ENCODE results near the gene ACSL1.

ACSL1 gene

GRCh38 chr4:184733654-184734524 is 91.9 kb downstream of the ACSL1 start, which contains the start of gene CENPU (continued):
- TF ChIP-seq ZNF548 (tag by site-specific recombination; IDR thresholded peaks at IDR 0.05), result no peak
- no peak; the same call in 1 of the 2 replicates for TF ChIP-seq SALL2 (tag by site-specific recombination; IDR thresholded peaks at IDR 0.05; ENCODE audit: borderline replicate concordance)
- no peak for TF ChIP-seq BCL11B (tag by site-specific recombination; IDR thresholded peaks at IDR 0.05; ENCODE audit: low read depth)
- no peak for TF ChIP-seq ZFP3 (tag by site-specific recombination; IDR thresholded peaks at IDR 0.05; ENCODE audit: low read depth)
- TF ChIP-seq ZNF513 (tag by site-specific recombination; IDR thresholded peaks at IDR 0.05), result no peak
- peak; percentile 68 for TF ChIP-seq ZNF600 (tag by site-specific recombination; IDR thresholded peaks at IDR 0.05)
- TF ChIP-seq GLI4 (tag by site-specific recombination; IDR thresholded peaks at IDR 0.05), result no peak
- TF ChIP-seq ZNF670 (tag by site-specific recombination; IDR thresholded peaks at IDR 0.05; ENCODE audit: low read depth), result no peak
- TF ChIP-seq ZBTB6 (tag by site-specific recombination; IDR thresholded peaks at IDR 0.05), result peak; percentile 98
- no peak for TF ChIP-seq ZNF473 (tag by site-specific recombination; IDR thresholded peaks at IDR 0.05)
- peak; percentile 90 for TF ChIP-seq ZNF639 (tag by site-specific recombination; IDR thresholded peaks at IDR 0.05)
- no peak for TF ChIP-seq ZBTB11 (tag by site-specific recombination; conservative IDR thresholded peaks at IDR 0.05; ENCODE audit: low read depth)
- TF ChIP-seq ZNF544 (tag by site-specific recombination; IDR thresholded peaks at IDR 0.05), result no peak
- peak; percentile 98 for TF ChIP-seq ZNF324 (tag by site-specific recombination; IDR thresholded peaks at IDR 0.05)
- no peak for TF ChIP-seq ZNF560 (tag by site-specific recombination; IDR thresholded peaks at IDR 0.05; ENCODE audit: borderline replicate concordance)
- TF ChIP-seq KLF8 (tag by site-specific recombination; IDR thresholded peaks at IDR 0.05), result peak; percentile 94
- no peak for TF ChIP-seq ZNF707 (tag by site-specific recombination; IDR thresholded peaks at IDR 0.05)
- no peak for TF ChIP-seq TCF7L2 (IDR thresholded peaks at IDR 0.05; ENCODE audit: borderline replicate concordance, low read depth, low read length)
- peak; percentile 90; the same call in 1 of the 2 replicates for TF ChIP-seq ZNF561 (tag by site-specific recombination; IDR thresholded peaks at IDR 0.05; ENCODE audit: borderline replicate concordance)
- TF ChIP-seq SP2 (tag by site-specific recombination; IDR thresholded peaks at IDR 0.05), result peak; percentile 92
- TF ChIP-seq ZNF610 (tag by site-specific recombination; IDR thresholded peaks at IDR 0.05; ENCODE audit: borderline replicate concordance), result no peak; the same call in 1 of the 2 replicates
- TF ChIP-seq ZNF449 (tag by site-specific recombination; IDR thresholded peaks at IDR 0.05), result no peak
- TF ChIP-seq ZNF768 (tag by site-specific recombination; IDR thresholded peaks at IDR 0.05), result no peak
- no peak for TF ChIP-seq ATF2 (tag by site-specific recombination; IDR thresholded peaks at IDR 0.05; ENCODE audit: low read depth)
- TF ChIP-seq YY2 (tag by site-specific recombination; IDR thresholded peaks at IDR 0.05), result peak; percentile 51; the same call in 1 of the 2 replicates
- TF ChIP-seq ZBTB48 (tag by site-specific recombination; IDR thresholded peaks at IDR 0.05), result no peak
- TF ChIP-seq ZNF211 (tag by site-specific recombination; IDR thresholded peaks at IDR 0.05; ENCODE audit: low read depth), result no peak
- peak; percentile 83 for TF ChIP-seq ZNF629 (tag by site-specific recombination; IDR thresholded peaks at IDR 0.05)

All from HEK293 (cell line).